Right lobe of liver (tissue), 4 donors: Measurements from ENCODE around the gene RIPK4.

Experiments used
- CTCF ChIP-seq, 4 donors: fragments of 200-600 bp in 3 of 4; fragments of 450-650 bp in 1 of 4; IDR thresholded peaks; one replicate each; pipeline versions ENCODE4 v1.5.1 to v1.8.0; 2016 to 2022; ENCODE audit warnings: antibody characterized with exemption in 4 of 4, mild to moderate bottlenecking in 2 of 4
- POLR2A ChIP-seq: fragments of 450-650 bp; IDR thresholded peaks from one replicate; pipeline ENCODE4 v1.6.1; 2017; ENCODE audit warnings: antibody characterized with exemption, mild to moderate bottlenecking
- donor health status: DM: no; HTN: no; CAD: no.
- donor health status: DM: no; HTN: no; CAD: no.
- donor health status: DM: no; HTN: yes; CAD: no.

DNA sequence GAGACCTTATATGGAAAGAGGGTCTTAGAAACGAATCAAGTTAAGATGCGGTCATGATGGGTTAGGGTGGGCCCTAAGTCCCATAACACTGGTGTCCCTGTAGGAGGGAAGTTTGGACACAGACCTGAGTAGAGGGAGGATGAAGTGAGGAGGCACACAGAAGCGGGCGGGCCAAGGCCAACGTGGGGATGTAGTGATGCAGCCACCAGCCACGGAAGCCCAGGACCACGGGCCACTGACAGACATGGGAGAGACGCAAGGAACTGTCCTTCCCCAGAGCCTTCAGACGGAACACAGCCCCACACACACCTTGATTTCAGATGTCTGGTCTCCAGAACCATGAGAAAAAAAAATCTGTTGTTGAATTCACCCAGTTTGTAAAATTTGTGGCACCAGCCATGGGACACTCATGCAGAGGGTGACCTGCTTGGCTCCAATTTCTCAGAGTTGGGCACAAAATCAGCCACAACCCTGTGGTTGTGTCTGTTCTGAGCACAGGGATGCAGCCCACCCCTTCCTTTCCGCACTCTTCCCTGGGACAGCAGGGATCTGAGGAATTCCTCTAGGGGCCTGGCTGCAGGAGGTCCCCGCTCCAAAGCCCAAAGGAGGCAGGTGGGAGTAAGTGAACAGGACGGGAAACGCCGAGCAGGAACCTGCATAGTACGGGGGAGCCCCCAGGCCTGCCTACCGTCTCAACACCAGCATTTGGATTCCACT lies 61.1 kb downstream of the RIPK4 start:
- TF ChIP-seq POLR2A (no peak), CTCF (IDR thresholded peaks at IDR 0.05) (no peak)
